ENCODE results near the gene NDST3.
A peak's percentile ranks its signal among the peaks of the same experiment; 100 is the strongest.
"Not testable (repeated sequence)": the region's sequence is repeated elsewhere in the genome, so short reads cannot be mapped to it uniquely, and the experiment has no call there.

The NDST3 gene

GRCh38 chr4:118266145-118266496, 231.8 kb downstream of the NDST3 start:
- not testable (repeated sequence) for DNase-seq (ENCODE audit: low read depth in 4 of 4, low spot score in 1 of 4)

- DNase-seq (ENCODE audit: low read depth in 4 of 4, low spot score in 1 of 4), result no peak
Measured at GRCh38 chr4:118268780-118269179, 234.5 kb downstream of the NDST3 start.

- no peak for DNase-seq (ENCODE audit: low read depth in 4 of 4, low spot score in 1 of 4)
Measured at GRCh38 chr4:118270492-118270891, 236.2 kb downstream of the NDST3 start.

GRCh38 chr4:118271788-118272187, 237.5 kb downstream of the NDST3 start:
- no peak for DNase-seq (ENCODE audit: low read depth in 4 of 4, low spot score in 1 of 4)

- no peak for DNase-seq (ENCODE audit: low read depth in 4 of 4, low spot score in 1 of 4)
Measured at GRCh38 chr4:118273642-118274041, 239.4 kb downstream of the NDST3 start.

DNA sequence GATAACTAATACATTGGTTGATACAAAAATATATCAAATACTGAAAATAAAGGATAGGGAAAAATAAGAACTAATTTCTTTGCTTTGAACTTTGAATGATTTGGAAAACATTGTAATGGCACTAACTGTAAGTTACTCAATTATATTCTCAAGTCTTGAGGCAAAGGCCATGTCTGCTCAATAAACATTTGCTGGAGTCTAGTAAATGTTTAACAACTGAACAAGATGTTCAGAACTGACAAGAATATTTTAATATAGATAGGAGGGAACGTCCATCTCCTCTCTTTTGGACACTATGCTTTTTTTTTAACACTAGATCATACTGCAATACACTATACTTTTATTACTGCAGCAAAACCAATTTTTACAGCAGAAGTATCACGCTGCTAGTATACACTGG, 242.3 kb downstream of the NDST3 start:
- DNase-seq (ENCODE audit: low read depth in 4 of 4, low spot score in 1 of 4), result no peak

DNA sequence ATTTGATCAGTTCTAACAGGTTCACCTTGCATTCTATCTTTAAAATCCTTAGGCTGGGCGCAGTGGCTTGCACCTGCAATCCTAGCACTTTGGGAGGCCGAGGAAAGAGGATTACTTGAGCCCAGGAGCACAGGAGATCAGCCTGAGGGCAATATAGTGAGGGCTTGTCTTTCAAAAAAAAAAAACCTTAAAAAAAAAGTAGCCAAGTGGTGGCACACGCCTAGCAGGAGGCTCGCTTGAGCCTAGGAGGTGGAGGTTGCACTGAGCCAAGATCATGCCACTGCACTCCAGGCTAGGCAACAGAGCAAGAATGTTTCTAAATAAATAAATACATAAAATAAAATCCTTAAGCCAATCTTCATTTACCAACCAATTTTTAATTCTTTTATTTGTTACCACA, 243.0 kb downstream of the NDST3 start:
- no peak for DNase-seq (ENCODE audit: low read depth in 4 of 4, low spot score in 1 of 4)

GRCh38 chr4:118278473-118279274, 244.4 kb downstream of the NDST3 start:
- peak; percentile 93 to 98 (median 96) for DNase-seq (ENCODE audit: low read depth in 4 of 4, low spot score in 1 of 4)

- DNase-seq (ENCODE audit: low read depth in 4 of 4, low spot score in 1 of 4), result no peak
Measured at GRCh38 chr4:118279328-118279727, 245.0 kb downstream of the NDST3 start.

DNA sequence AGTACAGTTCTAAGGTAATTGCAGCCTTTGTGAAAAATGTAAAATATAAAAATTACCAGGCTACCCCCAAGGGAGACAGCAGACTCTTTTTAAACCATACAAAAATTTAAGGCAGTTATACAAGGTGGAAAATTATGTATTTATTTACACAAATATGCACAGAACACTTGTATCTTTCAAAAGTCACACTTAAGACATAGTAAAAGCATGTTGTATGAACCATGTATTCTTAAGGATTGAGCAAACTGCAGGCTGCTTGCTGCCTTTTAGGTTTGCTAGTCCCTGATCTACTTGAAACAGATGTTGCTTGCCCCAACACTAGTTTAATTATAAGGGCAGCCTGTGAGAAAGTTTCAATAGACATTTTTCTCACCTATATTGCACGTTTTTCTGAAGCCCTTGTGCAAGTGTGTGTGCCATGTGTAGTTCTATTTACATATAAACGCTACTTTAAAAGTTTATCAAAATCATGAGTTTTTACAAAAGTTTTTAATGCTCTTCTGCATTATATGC, 245.7 kb downstream of the NDST3 start:
- DNase-seq (ENCODE audit: low read depth in 4 of 4, low spot score in 1 of 4), result no peak

- DNase-seq (ENCODE audit: low read depth in 4 of 4, low spot score in 1 of 4), result peak in 1 of 4 experiments; percentile 15
Measured at GRCh38 chr4:118280501-118281218, 246.4 kb downstream of the NDST3 start.

DNA sequence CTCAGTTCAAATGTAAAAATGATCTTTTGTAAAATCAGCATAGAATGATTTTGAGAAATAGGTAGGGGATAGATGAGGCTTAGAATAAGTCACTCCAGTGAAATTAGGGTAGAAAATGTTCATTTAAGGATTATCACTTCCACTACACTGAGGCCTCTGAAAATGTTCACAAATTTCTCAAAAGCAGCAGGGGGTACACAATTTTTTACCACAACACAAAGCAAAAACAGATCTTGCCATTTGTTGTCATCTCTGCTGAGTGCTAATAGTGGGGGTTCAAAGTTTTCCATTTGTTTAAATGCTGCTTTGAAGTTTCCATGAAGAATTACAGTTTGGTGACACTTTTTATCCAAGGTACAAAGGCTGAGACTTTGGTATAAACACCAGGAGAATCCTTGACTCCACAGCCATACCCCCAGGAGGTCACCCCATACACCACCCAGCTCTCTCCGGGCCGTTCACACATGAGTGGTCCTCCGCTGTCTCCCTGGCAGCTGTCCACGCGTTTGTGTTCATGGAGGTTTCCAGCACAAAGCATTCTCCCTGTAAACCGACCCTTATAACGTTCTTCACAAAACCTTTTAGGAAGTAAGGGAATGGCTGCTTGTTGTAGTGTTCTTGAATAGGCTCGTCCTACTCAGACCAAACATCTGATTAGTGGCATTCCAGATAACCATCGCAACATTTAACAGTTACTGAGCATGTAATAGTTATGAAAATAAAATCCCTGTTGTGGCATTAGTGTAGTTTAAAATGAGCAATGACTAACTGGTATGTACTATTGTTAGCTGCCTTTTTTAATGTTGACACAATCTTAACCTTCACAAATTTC, 247.5 kb downstream of the NDST3 start:
- peak in 1 of 4 experiments; percentile 29 for DNase-seq (ENCODE audit: low read depth in 4 of 4, low spot score in 1 of 4)

DNA sequence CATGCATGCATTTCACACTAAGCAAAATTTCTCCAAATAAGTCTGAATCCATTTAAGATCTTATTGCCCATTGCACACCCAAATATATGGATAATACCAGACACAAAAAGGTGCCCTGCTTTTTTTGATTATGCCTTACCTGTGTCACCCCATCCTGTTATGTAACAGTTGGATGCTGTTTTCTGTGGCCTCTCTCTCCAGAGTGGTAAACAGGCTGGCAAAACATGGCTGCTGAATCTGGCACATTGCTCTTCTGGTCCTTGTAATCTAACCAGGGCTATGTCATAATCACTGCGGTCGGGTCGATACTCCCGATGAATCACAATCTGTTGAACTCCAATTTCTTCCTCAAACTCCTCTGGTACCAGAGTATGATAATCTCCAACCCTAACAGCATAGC, 248.4 kb downstream of the NDST3 start:
- peak in 1 of 4 experiments; percentile 9 for DNase-seq (ENCODE audit: low read depth in 4 of 4, low spot score in 1 of 4)

DNA sequence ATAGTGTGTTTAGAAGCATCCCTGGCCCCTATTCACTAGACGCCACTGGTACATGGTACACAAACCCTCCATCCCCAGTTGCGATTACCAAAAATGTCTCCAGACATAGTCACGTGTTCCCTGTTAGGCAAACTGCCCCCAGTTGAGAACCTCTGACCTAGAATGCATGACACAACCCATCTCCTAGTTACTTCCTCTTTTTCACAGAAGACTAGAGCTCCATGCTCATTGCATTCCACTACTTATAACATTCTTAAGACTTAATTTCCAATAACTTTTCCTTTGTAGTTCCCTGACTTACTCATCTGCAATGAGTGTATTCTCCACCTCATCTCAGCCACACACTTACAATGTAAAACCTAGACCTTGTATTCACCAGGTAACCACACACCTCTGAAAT, 249.9 kb downstream of the NDST3 start:
- DNase-seq (ENCODE audit: low read depth in 4 of 4, low spot score in 1 of 4), result no peak

DNA sequence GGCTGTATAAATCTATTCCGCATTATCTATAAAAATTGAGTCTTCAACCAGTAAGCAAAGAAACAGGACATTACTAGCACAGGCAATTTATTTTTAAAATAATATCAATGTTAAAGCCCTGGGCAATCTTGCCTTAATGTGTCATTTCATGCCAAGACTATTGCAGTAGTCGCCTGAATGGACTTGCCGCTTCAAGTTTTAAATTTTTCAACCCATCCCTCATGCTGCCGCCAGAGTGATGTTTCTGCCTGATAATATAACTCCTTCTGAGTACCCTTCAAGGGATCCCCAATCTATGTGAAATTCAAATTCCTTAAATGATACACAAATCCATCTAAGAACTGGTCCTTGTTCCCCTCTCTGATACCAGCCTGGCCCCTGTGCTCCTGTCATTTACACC, 251.6 kb downstream of the NDST3 start:
- no peak for DNase-seq (ENCODE audit: low read depth in 4 of 4, low spot score in 1 of 4)

DNA sequence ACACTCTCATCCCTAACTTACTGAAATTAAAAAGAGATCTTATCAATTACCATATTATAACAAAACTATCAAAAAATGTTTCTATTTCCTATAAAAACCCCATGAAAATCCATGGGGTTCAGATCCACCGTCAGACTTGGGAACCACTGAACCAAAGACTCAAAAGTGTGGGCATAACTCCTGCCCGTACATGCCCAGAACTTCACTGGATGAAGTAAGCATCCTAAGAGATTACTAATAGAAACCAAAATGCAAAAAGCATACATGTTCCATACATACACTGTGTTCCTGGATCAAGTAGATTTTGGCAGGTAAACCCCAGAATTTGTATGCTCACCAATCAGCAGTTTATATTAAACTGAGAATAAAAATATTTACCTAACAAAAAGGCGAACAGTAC, 252.4 kb downstream of the NDST3 start:
- no peak for DNase-seq (ENCODE audit: low read depth in 4 of 4, low spot score in 1 of 4)

- no peak for DNase-seq (ENCODE audit: low read depth in 4 of 4, low spot score in 1 of 4)
Measured at GRCh38 chr4:118287711-118288451, 253.6 kb downstream of the NDST3 start.

DNA sequence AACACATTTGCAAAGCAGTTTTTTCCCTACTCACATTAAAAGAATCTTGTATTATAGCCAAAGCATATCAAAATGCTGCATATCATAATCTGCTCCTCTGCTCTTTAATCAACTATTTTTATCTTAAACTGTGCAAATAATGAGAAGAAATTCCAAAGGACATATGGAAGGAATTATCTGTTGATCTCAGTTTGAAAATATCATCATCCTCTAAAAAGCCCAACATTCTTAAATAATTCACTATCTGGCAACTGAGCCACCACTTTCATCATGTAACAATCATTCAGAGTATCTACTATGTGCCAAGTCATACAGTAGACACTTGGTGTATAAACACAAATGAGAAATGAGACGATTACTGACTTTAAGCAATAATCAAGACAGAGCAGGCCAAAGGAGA, 255.5 kb downstream of the NDST3 start:
- DNase-seq (ENCODE audit: low read depth in 4 of 4, low spot score in 1 of 4), result no peak

- DNase-seq (ENCODE audit: low read depth in 4 of 4, low spot score in 1 of 4), result no peak
Measured at GRCh38 chr4:118290951-118291350, 256.7 kb downstream of the NDST3 start.

- no peak for DNase-seq (ENCODE audit: low read depth in 4 of 4, low spot score in 1 of 4)
Measured at GRCh38 chr4:118296729-118297128, 262.4 kb downstream of the NDST3 start.

GRCh38 chr4:118299619-118300018, 265.3 kb downstream of the NDST3 start:
- DNase-seq (ENCODE audit: low read depth in 4 of 4, low spot score in 1 of 4), result not testable (repeated sequence)

Measured in stimulated activated CD4-positive, alpha-beta T cell treated with anti-CD3 and anti-CD28 coated beads, Interleukin-1b, Interleukin-23, amount 100 ng/mL, for 24 hours (primary cell).